Measurements from ENCODE around the gene MTFR1L.

The MTFR1L gene

DNA sequence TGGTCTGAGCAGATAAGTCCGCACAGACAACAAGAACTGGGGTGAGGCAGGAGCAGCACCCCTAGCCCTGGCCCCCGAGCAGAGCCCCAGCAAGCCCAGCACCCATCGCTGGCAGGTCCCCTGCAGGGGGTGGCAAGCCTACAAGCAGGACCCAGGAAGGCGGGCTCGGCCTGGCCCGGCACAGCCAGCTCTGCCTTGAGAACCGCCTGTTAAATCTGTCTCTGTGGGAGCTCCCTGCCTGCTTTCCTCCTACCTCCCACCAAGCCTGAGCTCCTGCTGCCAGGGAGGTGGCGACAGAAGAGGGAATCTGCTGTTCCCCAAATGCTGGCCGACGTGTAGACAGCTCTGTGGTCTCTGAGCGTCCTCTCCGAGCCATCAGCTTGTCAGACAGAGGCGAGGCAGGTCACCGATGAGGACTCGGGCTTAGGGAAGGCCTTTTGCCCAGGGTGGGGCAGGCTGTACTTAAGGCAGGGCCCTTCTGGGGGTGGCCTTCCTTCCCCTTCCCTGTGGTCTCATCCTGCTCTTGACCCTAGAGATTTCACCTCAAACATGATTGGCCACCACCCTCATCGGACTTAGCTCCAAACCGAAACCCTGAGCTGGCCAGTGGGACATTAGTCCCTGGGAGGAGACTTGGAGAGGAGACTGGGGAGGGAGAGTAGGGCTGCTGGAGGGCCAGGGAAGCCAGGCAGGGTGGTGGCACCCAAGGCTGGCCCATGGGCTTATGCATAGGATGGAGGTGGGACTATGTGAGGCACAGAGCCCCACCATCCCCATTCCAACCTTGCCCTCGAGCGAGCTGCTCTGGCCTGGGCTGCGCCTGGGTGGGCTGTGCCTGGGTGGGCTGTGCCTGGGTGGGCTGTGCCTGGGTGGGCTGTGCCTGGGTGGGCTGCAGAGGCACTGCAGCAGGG, 12.0 kb upstream of the MTFR1L start:
- no peak for DNase-seq (ENCODE audit: low read depth)

DNA sequence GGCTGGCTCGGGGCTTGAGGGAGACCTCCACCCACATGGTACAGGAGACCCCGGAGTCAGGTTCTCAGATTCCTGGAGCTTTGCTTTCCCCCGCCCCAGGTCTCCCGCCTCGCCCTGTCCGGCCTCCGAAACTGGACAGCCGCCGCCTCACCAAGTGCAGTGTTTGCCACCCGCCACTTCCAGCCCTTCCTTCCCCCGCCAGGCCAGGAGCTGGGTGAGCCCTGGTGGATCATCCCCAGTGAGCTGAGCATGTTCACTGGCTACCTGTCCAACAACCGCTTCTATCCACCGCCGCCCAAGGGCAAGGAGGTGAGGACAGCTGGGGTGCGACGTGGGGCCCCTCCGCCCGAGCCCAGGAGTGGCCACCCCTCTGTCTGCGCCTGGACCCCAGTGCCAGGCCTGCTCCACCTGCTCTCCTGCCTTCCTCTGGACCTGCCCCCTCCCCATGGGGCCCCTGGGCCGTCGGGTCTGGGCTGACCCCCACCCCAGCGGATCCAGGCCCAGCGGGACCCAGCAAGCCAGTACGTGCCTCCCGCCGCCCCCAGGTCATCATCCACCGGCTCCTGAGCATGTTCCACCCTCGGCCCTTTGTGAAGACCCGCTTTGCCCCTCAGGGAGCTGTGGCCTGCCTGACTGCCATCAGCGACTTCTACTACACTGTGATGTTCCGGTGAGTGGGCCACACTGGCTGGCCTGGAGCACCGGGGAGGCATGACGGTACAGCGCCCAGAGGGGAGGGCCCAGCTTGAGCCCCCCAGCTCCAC, 11.1 kb upstream of the MTFR1L start:
- no peak for DNase-seq (ENCODE audit: low read depth)

DNA sequence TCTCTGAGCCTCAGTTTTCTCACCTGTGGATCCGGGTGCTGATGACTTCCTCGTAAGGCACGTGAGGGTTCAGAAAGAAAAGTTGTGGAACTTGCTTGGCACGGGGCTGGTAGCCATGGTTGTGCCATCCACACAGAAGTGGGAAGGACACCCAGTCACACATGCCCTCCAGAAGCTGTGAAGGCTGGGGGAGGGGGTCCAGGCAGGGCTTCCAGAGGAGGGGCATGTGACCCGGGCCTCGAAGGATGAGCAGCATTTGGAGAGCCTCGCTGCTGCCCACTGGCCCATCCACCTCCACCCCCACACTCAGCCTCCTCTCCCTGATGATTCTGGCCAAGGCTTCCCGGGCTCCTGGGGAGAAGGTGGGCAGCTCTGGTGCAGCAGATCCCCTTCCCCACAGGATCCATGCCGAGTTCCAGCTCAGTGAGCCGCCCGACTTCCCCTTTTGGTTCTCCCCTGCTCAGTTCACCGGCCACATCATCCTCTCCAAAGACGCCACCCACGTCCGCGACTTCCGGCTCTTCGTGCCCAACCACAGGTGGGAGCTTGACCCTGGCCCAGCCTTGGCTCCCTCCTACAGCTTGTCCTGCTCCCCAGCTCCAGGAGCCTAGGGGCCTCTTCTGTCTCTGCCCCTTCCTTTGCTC, 10.3 kb upstream of the MTFR1L start:
- no peak for DNase-seq (ENCODE audit: low read depth)

DNA sequence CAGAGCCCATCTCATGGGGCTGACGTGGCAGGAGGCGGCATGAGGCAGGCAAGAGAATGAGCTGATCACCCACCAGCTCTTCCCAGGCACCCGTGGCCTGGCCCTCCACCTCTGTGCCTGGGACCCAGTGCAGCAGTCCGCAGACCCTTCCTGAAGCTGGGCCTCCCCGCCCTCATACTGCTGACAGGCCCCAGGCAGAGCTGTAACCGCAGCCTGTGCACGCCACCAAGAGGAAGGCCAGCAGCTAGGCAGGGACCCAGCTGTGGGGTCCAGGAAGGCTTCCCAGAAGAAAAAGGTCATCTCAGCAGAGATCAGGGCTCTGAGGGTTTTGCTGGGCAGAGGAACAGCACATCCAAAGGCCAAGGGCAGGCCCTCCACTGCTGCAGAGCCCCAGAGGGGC, 9.8 kb upstream of the MTFR1L start:
- DNase-seq (ENCODE audit: low read depth), result no peak

DNA sequence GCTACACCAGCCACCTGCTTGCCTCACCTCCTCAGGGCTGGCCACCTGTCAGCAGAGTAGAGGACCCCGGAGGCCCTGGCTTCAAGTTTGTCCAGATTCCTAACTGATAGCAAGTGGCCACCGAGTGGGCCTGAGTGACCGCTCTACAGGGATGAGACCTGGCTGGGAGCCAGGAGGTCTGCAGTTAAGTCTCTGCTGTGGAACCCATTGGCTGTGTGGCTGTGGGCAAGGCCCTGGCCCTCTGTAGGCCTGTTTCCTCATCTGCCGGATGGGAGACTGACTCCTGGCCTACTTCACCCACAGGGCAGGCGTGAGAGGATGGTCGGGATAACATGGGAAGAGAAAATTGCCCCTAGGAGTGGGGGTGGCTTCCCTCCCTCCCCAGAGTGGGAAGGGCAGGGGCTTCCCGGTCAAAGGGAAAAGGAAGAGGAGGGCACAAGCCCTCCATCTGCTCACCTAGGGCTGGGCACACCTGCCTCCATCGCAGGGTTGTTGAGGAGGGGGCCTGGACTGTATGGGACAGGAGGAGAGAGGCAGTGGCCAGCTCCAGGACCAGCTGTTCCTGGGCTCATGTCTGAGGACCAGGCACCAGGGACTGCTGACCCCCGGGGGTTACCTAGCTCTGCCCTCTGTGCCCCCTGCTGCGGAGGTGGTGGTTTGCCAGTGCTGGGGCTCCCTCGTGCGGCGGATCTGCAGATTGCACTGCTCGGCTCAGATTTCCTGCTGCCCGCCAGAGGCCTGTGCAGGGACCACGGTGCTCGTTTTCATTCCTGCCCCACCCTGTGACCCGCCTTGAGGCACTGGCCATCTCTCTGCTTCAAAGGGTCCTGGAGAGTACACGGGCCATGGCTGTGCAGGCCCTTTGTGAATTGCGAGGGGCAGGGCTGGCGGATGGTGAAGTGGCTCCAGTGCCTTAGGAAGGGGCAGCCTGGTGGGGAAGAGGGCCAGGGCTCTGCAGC, 9.1 kb upstream of the MTFR1L start:
- DNase-seq (ENCODE audit: low read depth), result peak; percentile 68

DNA sequence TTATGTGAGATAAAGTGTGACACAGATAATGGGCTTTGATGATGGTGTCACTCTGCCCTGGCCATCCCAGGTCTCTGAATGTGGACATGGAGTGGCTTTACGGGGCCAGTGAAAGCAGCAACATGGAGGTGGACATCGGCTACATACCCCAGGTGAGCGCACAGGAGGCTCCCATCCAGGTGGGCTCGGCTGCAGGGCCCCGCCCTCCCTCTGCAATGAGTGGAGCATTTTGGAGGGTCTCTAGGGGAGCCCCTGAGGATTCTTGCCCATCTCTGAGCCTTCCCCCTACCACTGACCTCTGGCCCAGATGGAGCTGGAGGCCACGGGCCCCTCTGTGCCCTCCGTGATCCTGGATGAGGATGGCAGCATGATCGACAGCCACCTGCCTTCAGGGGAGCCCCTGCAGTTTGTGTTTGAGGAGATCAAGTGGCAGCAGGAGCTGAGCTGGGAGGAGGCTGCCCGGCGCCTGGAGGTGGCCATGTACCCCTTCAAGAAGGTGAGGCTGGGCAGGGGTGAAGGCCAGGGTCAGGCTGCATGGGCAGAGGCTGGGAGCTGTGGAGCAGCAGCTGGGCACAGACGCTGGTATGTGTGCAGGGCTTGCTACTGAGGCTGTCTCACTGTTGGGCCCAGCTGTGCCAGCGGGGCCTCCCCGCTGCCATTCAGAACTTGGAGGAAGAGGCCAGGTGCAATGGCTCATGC, 8.2 kb upstream of the MTFR1L start:
- DNase-seq (ENCODE audit: low read depth), result no peak

DNA sequence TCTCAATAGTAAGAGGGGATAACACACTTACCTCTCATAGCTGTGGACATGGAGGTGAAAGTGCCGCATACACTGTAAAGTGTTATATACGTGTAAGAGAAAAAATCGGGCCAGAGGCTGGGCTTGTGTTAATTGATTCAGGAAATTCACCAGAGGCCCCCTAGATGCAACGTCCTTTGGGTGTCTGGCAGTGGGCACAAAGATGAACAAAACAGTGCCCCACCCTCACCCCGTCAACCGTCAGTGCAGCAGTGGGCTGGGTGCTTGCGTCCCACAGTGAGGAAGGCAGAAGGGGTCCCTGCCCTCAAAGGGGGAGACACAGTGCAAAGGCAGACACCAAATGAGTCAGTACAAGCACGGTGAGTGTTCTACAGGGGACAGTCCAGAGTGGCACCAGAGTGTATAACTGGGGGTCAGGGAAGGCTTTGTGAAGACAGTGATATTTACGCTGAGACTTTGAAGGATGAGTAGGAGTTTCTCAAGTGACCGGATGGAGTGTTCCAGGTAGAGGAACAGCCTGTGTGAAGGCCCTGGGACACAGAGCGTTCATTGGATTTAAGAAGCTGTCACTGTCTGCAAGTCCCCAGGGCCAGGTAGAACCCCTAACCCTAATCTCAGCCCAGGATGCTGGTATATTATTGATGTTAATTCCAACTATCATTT, 6.6 kb upstream of the MTFR1L start:
- DNase-seq (ENCODE audit: low read depth), result no peak

DNA sequence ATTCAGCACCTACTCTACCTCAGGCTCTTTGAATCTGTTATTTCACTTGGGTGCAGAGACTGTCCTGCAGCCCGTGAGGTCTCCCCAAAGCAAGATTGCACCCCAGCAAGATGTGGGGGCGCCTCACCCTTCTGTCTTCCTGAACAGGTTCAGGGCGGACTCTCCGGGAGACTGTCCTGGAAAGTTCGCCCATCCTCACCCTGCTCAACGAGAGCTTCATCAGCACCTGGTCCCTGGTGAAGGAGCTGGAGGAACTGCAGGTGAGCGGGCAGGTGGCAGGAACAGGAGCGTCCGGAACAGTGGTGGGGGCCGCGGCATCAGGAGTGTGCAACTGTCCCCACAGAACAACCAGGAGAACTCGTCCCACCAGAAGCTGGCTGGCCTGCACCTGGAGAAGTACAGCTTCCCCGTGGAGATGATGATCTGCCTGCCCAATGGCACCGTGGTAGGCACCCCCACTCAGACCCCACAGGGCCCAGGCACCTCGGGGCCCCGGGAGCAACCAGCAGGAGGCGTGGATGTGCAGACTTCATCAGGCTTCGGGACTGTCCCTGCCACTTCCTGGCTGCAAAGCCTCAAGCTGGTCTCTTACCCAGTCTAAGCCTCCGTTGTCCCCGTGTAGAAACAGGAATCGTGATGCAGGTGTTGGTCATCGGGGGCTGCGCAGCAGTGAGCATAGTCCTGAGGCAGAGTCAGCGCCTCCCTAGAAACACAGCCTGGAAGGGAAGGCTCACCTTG, 5.9 kb upstream of the MTFR1L start:
- DNase-seq (ENCODE audit: low read depth), result no peak

DNA sequence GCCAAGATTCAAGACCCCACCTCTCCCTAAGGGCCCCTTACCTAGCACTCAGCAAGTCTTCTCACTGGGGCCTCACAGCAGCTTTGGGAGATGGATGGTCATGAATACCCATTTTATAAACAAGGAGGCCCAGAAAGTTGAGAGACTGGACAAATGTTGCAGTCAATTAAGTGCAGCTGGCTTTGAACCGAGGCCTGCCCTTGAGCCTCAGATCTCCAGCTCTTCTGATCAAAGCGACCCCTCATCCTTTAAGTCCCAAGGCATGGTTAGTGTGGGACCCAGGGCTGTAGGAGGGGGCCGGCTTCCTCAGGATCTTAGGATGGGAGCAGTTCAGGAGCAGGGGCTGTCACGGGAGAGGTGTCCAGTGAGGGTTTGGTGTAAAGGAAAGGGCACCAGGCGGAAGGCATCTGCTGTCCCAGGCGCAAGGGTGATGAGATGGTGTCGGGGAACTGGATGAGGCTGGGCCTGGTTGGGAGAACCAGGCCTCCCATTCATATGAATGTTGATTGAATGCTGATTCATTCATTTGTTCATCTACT, 5.1 kb upstream of the MTFR1L start:
- DNase-seq (ENCODE audit: low read depth), result no peak

DNA sequence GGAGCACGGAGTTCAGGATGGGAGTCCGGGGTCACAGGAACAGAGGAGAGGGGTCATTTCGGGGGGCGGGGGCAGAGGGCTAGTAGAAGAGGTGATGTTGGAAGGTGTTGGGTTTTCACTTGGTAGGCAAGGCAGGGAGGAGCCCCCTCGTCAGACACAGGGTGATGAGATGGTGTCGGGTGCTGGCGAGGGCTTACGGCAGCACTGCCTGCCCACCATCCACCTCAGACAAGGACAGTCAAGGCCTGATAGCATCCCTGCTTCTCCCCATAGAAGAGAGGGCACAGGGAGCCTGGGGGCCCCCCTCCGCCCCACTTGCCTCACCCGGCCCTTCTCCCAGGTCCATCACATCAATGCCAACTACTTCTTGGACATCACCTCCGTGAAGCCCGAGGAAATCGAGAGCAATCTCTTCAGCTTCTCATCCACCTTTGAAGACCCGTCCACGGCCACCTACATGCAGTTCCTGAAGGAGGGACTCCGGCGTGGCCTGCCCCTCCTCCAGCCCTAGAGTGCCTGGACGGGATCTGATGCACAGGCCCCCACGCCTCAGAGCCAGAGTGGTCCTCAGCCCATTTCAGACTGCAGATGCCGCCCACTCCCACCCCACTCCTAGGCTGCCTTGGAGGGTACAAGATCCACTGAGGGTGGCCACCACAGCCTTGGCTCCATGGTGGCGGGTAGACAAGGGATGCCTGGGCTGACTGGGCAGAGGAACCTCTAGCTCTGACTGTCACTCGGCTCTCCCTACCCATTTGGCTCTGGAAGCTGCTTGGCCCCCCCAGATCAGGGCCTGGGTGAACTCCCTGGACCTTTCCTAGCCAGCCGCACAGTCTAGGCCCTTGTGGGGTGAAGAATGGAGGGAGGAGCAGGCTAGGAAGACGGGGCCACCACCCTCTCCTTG, 4.3 kb upstream of the MTFR1L start:
- DNase-seq (ENCODE audit: low read depth), result no peak

DNA sequence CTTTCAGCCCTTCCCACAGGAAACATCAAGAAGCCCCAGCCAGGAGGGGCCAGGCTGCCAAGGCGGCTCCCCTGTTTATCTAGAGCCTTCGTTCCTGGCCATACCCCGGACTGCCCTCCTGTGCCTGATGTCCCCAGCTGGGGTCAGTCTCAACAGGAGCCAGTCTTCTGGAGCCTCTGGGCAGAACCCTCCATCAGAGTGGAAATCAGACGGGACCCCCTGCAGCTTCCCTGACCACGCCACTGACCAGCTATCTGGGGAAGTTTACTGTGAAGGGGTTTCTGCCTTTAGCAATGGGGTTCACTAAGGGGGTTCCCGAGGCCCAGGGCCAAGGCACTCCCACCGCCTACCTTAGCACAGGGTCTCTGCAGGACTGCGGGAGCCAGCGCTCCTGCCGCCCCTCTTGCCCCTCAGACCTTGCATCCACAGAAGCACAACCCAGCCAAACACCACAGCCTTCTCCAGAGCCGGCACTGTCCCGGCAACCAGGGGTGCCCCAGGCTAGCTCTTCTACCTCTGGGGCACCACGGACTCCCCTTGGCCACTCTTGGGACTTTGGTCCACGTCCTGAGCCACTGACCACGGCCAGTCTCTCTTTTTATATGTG, 3.5 kb upstream of the MTFR1L start:
- DNase-seq (ENCODE audit: low read depth), result no peak

DNA sequence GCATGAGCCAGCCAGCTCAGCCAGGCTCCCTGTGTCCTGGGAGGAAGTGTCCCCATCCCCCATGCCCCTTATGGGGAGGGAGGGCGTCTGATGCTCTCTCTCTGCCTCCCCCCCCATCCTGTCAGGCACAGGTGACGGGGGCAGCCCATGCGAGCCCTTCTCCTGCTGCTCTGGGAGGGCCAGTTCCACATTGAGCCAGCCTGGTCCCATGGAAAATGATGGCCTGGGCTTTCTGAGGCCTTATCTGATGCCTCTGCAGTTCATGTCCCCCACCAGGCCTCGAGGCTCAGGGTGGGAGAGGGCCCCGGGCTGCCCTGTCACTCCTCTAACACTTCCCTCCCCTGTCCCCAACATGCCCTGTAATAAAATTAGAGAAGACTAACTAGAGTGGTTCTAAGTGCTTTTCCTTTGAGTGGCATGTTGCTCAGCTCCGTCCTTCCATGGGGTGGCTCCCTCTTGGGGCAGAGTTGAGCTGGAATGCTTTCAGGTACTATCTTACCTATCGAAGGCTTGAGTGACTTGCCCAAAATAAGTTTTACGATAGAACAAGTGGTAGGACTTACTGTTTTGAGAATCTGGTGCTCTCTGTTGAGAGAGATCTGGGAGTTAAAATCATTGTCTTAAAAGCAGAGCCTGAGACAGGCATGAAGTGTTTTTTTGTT, 1.8 kb upstream of the MTFR1L start:
- no peak for DNase-seq (ENCODE audit: low read depth)

DNA sequence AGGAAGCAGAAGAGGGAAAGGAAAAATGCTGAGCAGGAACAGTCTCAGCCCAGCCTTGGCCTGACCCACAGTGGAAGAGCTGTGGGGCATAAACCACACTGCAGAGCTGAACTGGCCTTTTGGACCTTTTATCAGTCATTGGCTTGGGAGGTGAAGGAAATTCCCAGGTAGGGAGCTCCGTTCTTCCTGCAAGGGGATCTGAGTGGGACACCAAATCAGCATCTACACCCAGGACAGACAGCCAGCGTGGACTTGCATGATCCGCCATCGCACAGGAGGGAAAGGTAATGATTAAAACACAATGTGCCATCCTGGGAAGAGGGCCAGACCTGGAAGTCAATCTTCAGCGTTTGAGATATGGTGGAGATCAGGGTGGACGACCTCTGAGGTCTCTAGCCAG, 1.2 kb upstream of the MTFR1L start:
- DNase-seq (ENCODE audit: low read depth), result no peak

DNA sequence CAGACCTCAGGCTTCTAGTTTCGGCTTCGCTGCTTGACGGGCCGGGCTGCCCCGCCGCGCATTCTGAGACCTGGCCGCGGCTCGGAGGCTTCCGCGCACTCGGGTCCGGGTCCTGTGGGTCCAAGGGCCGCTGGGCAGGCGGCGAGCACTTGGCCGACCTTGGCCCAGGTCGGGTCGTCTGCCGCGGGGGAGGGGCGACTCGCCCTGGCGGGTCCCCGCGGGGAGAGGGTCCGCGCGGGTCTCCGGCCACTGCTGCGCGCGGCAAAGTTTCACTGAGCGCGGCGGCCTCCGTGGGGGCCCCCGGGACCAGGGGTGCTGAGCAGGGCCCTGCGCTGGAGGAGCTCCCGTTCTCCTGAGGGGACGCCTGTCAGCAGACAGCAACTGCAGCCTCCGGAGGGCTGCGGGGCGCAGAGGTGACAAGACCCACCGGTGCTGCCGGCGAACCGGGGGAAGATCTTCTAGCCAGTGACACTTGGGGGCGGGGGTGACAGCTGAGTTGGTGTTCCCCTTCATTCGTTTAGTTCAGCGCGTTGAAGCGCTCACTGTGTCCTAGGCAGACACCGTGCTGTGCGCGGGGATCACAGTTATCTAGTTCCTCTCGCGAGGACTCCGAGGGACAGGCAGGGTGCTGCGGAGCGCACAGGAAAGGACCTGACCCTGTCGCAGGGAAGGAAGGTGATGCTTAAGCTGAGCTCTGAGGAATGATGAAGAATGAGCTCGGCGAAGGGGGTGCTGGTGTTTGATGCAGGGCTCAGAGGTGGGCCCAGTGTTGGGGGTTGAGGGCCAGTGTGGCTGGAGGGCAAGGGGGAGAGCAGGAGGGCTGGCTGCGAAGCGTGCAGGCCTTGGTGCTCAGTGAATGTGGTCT, 725 bp downstream of the MTFR1L start:
- DNase-seq (ENCODE audit: low read depth), result peak; percentile 46

DNA sequence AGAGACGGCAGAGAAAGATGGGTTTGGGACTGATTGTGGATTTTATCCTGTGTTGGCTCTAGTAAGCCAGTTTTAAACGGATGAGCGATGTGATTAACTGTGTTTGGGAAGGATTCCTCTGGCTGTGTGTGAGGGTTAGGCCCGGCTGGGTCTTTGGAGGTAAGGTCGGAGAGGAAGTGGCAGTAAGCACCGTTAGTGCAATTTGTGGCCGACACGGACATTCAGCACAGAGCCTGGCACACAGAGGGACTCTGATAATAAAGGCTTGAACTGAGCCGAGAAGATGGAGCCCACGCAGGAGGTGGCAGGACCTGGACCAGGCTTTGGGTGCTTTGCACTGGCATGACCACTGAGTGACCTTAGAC, 1.3 kb downstream of the MTFR1L start:
- DNase-seq (ENCODE audit: low read depth), result no peak

DNA sequence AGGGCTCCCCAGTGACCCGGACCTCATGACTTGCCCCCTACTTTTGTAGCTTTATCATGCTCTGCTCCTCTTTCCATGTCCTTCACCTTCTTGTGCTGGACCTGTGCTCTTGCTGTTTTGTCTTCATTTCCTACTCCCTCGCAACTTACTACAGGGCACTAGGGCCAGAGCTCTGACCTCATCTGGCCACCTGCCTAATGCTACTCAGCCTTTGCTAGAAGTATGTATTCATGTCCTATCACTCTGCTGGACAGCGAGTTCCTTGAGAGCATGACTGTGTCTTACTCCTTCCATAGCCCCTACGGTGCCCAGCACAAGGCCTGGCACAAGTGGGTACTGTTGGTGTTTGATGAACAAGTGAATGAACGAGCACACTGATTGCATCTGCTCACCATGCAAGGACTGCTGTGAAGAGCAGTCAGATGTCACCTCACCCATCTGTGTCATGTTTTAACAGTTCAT, 1.9 kb downstream of the MTFR1L start:
- no peak for DNase-seq (ENCODE audit: low read depth)
